ENCODE data around the gene XRCC3.

DNA sequence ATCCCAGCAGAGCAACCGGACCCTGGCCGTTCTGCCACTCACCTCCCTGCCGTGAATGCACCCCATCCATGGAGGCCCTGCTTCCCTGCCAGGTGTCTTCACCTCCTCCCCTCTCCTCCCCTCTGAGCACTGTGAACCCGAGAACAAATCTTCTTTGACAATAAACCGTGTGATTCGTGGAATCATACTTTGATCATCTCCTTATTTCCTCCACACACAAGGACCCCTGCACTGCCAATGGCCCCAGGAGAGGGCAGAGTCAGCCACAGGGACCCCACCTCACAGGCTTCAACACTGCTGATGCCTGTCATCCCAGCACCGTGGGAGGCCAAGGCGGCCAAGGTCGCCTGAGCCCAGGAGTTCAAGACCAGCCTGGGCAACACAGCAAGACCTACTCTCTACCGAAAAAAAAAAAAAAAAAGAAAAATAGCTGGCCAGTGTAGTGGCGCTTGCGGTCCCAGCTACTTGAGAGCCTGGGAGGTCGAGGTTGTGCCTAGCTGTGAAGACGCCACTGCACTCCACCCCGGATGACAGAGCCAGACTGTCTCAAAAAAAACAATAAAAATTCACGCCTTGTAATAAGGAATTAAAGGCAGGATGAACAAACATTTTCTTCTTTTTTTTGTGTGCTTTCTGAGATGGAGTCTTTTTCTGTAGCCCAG, 1.1 kb downstream of the XRCC3 start:
- TF ChIP-seq EZH2 (IDR thresholded peaks at IDR 0.05; ENCODE audit: insufficient read depth, poor library complexity, severe bottlenecking) (no peak), EZH2phosphoT487 (IDR thresholded peaks at IDR 0.05; ENCODE audit: insufficient read depth, low read depth) (no peak)
